AG04449 (cell line): Measurements from ENCODE around the gene UCMA.

Experiments
- CTCF ChIA-PET: fragments of 350-600 bp; formaldehyde crosslinking; extraction: SDS; loops from one replicate; lab custom pipeline; 2021; ENCODE audit warnings: antibody characterized with exemption; lab: Yijun Ruan, JAX
- POLR2A ChIA-PET: fragments of 400-600, 350-600 bp; formaldehyde crosslinking; extraction: SDS; loops from one replicate; lab custom pipeline; 2020; ENCODE audit warnings: antibody characterized with exemption, inconsistent platforms; lab: Yijun Ruan, JAX
- DNase-seq: peaks from one replicate; pipeline ENCODE4 v3.0.0-alpha.2; 2010; ENCODE audit warnings: low read depth, low spot score
- H3K4me3 ChIP-seq: 2 replicates; pipeline ENCODE4 v1.5.1; 2011; ENCODE audit warnings: low read depth, mild to moderate bottlenecking, control low read depth, low read length
- CTCF ChIP-seq: IDR thresholded peaks from one replicate; pipeline ENCODE4 v1.5.1; 2011; ENCODE audit warnings: mild to moderate bottlenecking, moderate library complexity, low read length, control low read depth, inconsistent platforms; ENCODE audit not compliant: insufficient read depth; ENCODE audit errors: missing control alignments

The UCMA gene

GRCh38 chr10:13188593-13188992 lies 45.6 kb downstream of the UCMA start:
- ChIA-PET POLR2A (no interaction called here), CTCF (no interaction called here)
- H3K4me3 ChIP-seq: no peak overlapping the region
- TF ChIP-seq CTCF: no peak
- DNase-seq: no peak

GRCh38 chr10:13187135-13187534 lies 47.0 kb downstream of the UCMA start:
- ChIA-PET POLR2A (no interaction called here), CTCF (interaction anchor here (0.6 to 2.1 kb wide), 2 partner anchors 26 to 115 kb away, joined by 3 to 6 read pairs; partner anchors contain the start of gene MCM10)
- no peak overlapping the region for H3K4me3 ChIP-seq
- no peak for DNase-seq
- no peak for TF ChIP-seq CTCF

- CTCF ChIA-PET: interaction anchor here (0.9 to 2.1 kb wide), 4 partner anchors 10 to 117 kb away, joined by 3 to 6 read pairs (median 3); no protein-coding TSS in a partner anchor
- no peak overlapping the region for H3K4me3 ChIP-seq
- POLR2A ChIA-PET: no interaction called here
- no peak for TF ChIP-seq CTCF
- no peak for DNase-seq
Measured at GRCh38 chr10:13184730-13185514, 49.3 kb downstream of the UCMA start.

GRCh38 chr10:13184276-13184675 lies 49.9 kb downstream of the UCMA start:
- DNase-seq: no peak
- ChIA-PET CTCF (interaction anchor here (0.9 to 1.0 kb wide), 2 partner anchors 9 to 11 kb away, joined by 3 read pairs; no protein-coding TSS in a partner anchor), POLR2A (no interaction called here)
- H3K4me3 ChIP-seq: no peak overlapping the region
- TF ChIP-seq CTCF: no peak

GRCh38 chr10:13183625-13184024 lies 50.5 kb downstream of the UCMA start:
- POLR2A ChIA-PET: no interaction called here
- no peak for TF ChIP-seq CTCF
- CTCF ChIA-PET: no interaction called here

GRCh38 chr10:13182424-13182823 lies 51.8 kb downstream of the UCMA start:
- no peak for DNase-seq
- no peak overlapping the region for H3K4me3 ChIP-seq
- TF ChIP-seq CTCF: no peak
- ChIA-PET POLR2A (no interaction called here), CTCF (interaction anchor here (1.2 kb wide), 1 partner anchor 22 kb away, joined by 3 read pairs; no protein-coding TSS in a partner anchor)

More at GRCh38 chr10:13183625-13184024, 50.5 kb downstream of the UCMA start:
- H3K4me3 ChIP-seq: no peak overlapping the region
- DNase-seq: no peak
